Left kidney (tissue), 2 donors: ENCODE results near the gene RIN1. TPM values are rescaled to one million over a fixed set of nuclear protein-coding genes. Genes with fewer than 3 reads are reported as not detected.
"Not testable (repeated sequence)": the region's sequence is repeated elsewhere in the genome, so short reads cannot be mapped to it uniquely, and the experiment has no call there.

ENCODE experiments used
- DNase-seq: peaks from one replicate; pipeline ENCODE4 v3.0.0-alpha.2; 2013
- polyA plus RNA-seq: library from polyadenylated mRNA; unstranded; fragments of 120-200 nt; gene quantifications from one replicate; pipeline ENCODE4 v1.2.1, GENCODE V29; 2013; ENCODE audit not compliant: insufficient read length

The RIN1 gene
- polyA plus RNA-seq, 1 donor, result 1.6 TPM

DNA sequence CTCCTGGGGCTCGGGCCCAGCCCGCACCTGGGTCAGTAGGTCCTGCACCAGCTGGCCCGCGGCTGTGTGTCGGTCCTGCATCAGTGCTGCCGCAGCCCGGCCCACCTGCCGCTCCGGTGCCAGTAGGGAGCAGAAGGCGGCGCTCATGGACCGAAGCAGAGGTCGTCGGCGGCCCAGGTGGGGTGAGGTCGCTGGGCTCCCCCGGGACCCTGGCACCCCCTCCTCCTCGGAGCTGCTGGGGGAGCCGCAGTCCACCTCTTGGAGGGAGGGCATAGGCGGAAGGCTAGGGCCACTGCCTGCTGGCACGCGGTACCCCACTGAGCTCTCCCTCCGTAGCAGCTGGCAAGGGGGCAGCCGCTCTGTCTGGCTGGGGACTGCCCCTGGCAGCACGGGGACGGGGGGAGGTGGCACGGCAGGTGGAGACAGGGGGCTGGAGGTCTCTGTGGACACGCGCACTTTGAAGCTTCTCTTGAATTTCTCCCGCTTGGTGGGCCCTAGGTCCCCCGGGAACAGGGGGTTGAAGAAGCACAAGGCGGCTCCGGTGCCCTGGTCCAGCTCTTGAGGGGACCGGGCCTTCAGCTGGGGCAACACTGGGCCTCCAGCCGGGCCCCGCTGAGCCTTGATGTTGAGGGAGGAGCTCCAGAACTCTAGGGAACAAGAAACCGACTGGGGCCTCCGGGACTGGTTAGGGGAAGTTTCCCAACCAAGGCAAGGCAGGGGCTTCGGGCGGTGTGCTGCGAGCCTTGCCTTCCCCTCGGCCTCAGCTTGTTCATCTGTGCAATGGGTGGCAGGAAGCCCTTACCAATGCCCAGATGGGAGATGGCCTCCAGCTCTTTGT, 1.4 kb downstream of the RIN1 start:
- no peak for DNase-seq

GRCh38 chr11:66333896-66334604, 2.2 kb downstream of the RIN1 start:
- no peak for DNase-seq

DNA sequence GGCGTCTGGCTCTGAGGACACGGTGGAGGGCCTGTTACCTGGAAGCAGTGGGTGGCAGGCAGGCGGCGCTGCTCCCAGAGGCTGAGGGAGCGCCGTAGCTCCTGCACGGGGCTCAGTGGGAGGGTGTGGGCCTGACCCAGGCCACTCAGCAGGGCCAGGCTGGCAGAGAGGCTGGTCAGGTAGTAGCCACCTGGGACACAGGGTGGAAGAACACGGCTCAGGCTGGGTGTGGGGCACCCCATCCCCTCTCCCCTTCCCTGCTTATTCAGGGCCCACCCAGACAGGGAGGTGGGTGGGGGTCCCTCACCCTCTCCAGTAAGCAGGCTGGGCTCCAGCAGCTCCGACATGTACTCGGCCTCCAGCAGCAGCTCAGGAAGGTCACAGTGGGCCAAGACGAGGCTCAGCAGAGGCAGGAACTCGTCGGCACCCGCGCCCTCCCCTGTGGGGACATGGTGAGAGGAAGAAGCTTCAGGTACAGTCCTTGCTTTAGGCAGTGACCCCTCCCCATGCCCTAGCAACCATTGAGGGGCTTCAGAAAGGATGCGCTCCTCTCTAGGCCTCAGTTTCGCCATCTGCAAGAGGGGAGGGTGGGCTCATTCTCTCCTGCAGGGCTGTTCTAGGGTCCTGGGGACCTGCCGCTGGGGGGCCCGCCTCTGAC, 2.9 kb downstream of the RIN1 start:
- no peak for DNase-seq

GRCh38 chr11:66332371-66333219, 3.6 kb downstream of the RIN1 start:
- no peak for DNase-seq

DNA sequence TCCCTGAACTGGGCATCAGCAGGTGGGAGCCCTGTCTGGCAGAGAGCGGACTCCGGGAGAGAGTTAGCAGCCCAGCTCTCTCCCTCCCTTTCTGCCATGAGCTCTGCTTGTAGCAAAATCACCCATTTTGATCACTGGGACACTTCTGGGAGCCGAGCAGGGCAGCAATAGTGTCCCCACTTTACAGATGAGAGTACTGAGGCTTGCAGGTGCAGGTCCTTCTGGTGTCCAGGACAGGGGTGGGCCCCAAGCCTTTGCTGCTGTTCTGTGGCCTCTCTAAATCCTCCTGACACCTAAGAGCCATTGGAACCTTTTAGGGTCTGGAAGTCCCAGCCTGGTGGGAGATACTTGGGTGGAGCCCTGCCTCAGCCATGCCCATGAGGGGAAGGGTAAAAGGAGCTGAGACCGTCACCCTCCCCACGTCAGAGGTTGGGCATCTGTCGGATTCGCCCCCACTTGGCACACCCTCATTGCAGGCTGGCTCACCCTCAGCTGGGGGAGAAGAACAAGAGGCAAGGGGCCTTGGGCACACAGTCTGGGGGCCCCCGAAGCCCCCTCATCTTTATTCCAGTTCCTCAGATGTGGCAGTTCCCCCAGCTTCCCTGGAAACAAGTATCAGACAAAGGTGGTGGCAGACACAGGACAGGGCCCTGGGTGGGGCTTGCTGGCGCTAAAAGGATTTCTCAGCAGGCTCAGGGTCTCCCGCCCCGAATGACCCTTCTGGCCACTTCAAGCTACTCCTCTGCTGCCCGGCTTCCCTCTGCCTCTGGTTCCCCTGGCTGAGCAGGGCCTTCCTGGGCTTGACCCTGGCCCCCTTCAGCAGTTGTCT, 4.5 kb downstream of the RIN1 start:
- no peak for DNase-seq

GRCh38 chr11:66330931-66331330, 5.3 kb downstream of the RIN1 start:
- no peak for DNase-seq

DNA sequence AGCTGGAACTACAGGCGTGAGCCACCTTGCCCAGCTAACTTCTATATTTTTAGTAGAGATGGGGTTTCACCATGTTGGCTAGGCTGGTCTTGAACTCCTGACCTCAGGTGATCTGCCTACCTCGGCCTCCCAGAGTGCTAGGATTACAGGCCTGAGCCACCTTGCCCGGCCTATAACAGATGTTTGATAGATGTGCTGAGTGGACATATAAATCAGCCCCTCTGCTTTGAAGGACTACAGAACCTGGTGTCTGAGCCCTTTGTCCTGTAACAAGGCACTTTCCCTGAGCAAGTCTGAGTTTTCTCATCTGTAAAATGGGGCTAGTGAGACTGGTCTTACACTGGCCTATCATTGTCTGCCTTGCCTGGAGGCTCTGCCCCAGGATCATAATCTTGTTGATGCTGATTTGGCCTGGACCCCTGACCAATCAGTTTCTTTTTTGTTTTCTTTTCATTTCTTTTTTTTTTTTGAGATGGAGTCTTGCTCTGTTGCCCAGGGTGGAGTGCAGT, 7.0 kb downstream of the RIN1 start:
- no peak for DNase-seq

DNA sequence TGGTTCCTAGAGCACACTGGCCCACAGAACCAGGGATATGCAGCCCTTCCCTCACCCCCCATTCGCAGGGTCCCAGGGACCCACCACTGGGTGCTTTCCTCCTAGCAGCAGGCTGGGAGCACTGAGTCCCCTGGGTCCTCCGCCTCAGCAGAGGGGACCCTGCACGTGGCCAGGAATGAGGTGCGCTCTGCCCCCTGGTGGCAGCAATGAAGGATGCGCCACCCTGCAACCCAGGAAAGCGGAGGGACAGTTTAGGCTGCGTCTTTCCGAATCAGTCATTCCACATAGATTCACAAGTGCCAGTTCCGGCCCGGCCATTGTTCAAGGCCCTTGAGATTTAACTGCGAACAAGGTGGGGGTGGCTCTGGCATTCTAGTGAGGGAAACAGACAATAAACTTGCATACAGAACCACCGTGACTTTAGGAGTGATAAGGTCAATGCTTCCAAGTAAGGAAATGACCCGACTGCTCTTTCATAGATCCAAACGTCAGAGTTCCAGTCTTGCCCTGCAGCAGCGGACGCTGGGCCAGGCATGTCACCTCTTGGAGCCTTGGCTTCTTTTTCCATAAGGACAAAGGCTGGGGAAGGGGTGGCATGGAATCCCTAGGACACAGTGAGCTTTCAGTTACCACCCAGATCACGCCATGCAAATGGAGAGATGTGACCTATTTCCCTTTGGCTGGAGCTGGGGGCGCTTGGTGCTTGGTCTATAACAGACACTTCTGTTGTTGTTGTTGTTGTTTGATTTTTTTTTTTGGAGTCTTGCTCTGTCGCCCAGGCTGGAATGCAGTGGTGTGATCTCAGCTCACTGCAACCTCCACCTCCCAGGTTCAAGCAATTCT, 7.7 kb downstream of the RIN1 start:
- DNase-seq, result no peak

DNA sequence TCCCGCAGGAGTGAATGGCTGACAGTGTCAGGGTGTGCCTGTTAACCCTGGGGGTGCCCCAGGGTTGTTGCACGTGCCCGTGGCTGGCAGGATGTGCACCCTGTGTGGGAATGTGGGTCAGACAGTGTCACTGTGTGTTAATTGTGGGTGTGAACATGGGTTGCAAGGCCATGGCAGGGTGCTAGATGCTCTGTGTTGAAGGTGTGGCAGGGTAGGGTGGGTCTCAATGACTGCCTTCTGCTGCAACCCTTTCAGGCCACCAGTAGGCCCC, 8.3 kb downstream of the RIN1 start:
- no peak for DNase-seq

DNA sequence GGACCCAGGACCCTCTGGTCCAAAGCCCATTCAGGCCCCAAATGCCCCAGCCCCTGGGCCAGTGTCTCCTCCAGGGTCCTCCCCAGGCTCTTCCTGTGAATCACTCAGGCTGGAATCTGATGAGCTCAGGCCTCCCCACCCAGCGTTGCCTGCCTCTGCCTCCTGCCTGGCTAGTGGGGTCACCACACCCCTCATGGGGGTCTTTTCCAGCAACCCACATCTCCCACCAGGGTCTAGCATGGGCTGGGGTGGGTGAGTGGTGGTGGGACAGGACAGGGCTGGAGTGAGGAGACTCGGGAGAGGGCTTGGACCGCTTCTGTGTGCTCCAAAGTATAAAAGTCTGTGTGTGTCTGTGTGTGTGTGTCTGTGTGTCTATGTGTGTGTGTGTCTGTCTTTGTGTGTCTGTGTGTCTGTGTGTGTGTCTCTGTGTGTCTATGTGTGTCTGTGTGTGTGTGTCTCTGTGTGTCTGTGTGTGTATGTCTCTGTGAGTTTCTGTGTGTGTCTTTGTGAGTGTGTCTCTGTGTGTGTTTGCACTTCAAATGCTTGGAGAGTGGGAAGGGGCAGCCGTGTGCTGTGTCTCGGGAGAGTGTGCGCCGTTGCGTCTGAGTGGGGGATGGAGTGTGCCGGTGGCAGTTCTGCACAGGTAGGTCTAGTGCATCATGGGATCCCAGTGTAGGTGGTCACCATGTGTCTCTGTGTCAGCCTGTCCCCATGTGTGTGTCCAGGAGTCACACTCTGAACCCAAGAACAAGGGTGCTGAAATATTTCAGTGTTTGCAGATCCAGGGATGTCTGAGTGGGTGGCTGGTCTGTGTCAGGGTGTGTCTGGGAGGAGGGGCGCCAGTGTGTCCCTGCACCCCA, 8.8 kb downstream of the RIN1 start:
- DNase-seq, result no peak

DNA sequence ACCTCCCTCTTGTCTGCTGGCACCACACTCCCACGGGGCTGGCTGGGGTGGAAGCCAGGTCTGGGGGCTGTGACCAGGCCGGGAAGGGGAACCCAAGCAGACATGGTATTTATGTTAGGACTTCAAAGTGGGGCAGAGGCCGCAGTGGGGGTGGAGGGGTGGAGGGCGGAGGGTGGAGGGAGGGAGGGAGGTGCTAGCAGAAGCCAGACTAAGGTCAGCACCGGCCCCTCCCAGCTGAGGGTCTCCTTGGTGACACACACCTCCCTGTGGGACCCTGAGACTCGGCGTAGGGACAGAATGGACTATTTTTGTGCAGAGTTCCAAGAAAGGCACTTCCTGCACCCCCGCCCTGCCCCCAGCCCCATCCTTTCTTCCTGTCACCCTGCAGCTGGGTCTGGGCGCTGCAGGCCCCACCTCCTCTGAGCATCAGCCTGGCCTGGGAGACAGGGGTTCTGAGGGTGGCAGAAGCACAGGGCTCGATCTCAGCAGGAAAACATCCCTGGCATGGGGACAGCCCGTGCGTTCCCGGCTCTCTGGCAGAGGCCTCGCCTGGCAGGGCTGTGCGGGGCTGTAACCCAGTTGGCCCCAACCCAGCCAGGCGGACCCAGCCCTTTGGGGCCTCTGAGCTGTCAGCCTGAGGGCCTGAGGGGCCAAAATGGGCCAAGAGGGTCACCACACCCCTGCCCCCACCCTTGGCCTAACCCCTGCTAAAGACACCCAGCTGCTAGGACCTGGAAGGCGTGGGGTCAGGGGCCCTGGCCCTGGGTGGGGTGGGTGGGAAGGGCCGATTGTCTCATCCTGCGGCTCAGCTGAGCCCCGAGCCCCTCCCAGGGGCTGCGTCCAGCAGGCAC, 9.7 kb downstream of the RIN1 start:
- no peak for DNase-seq

DNA sequence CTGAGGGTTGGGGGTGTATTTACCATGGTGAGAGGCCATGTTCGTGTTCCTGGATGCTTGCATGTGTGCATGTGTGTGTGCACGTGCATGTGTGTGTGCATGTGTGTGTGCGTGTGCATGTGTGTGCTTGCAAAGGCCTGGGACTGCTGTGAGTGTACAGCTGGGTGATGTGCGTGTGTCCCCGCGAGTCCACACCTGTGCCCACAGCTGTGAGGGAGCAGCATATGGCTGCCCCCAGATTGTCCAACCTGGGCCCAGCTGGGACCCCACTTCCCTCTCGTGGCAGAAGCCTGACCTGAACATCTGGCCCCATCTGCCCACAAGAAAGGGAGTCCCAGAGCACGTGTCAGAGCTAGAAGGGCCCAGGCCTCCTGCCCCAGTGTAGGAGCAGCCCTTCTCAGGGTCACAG, 11.0 kb downstream of the RIN1 start:
- no peak for DNase-seq

DNA sequence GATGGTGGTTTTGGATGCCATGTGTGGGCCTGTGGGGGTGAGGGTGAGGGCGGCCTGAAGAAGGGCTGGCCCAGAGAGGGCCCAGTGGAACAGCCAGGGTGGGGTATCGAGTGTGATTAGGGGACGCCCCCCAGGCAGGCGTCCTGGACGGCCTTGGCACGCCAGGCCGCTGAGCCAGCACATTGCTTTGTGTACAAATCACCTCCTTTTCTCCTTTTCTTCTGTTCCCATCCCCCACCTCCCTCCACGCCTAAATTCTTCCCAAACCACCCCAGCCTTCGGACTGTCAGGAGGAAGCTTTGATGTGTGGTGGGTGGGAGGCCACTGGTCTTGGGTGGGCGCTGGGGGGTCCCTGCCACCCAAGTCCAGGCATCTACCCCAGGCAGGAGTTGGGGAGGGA, 11.6 kb downstream of the RIN1 start:
- no peak for DNase-seq

DNA sequence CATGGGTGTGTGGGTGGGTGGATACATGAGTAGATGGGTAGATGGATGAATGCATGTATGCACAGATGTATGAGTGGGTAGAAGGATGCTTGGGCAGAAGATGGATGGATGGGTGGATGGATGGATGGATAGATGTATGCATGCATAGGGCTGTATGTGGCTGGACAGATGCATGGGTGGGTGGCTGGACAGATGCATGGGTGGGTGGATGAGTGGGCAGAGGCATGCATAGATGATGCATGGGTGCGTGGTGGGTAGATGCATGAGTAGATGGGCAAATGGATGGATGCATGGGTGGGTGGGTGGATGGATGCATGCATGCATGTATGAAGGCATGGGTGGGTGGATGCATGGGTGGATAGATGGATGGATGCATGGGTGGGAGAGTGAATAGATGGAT, 12.6 kb downstream of the RIN1 start:
- DNase-seq, result no peak

DNA sequence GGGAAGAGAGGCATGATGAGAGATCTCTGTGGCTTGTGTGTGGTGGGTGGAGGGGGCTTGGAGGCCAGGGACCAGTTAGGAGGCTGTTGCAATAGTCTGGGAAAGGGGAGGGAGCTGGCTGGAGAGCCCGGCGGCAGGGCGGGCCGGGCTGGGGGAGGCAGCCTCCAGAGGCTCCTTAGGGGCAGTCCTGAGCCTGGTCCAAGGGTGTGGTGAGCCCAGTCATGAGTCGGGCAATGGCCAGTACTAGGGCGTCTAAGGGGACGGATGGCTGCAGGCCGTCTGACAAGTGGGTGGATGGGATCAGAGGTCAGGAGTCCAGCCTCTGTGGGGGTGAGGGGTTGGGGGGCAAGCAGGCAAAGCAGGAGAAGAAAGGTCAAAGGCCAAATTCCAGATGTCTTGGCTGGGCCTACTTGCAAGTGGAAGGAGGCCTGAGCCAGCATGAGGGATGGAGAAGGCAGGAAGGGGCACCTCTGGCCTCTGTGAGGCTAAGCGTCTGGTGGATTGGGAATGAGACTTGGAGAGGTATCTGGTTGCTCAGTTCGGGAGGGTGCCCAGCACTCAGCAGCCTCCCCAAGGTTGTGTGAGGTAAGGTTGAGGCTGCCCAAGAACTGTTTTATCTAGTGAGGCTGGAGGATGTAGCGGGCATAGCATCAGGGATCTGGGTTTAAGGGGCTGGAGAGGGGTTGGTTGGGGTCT, 13.4 kb downstream of the RIN1 start:
- DNase-seq, result no peak

GRCh38 chr11:66321606-66322005, 14.6 kb downstream of the RIN1 start:
- no peak for DNase-seq

GRCh38 chr11:66320748-66321147, 15.5 kb downstream of the RIN1 start:
- DNase-seq, result not testable (repeated sequence)

- not testable (repeated sequence) for DNase-seq
Observed at GRCh38 chr11:66320289-66320688, 15.9 kb downstream of the RIN1 start.
